ENCODE measurements around the gene BRD2. TPM values are rescaled to one million over a fixed set of nuclear protein-coding genes. Genes with fewer than 3 reads are reported as not detected.

Gene BRD2
- total RNA-seq, 2 experiments from 2014 or later = 340 to 378 TPM

DNA sequence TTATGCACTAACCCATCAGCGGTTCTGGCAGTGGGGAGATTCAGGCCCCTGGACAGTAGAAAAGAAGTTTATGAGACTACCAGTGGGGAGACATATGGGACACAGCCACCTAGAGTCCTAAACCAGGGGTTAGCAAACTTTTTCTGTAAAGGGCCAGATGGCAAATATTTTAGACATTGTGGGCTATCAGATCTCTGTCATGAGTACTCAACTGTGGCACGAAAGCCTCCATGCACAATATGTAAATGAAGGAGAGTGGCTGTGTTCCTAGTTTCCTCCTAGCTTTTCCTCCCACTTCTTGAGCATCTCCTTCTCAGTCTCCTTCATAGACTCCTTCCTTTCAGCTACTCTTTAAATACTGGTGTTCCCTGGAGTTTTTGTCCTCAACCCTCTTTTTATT lies 12.2 kb upstream of the BRD2 start:
- H3K36me3 Mint-ChIP-seq (ENCODE audit: low read depth) = no peaks in the 10 kb centered on the region
- ATAC-seq (ENCODE audit: poor library complexity) (no peak), DNase-seq (no peak)
- H3K27ac Mint-ChIP-seq = no peak overlapping the region
- H3K4me1 ChIP-seq (ENCODE audit: insufficient read depth, low read length) = peaks cover 21% of the 10 kb centered on the region
- H3K9me3 ChIP-seq (ENCODE audit: control insufficient read depth in 1 of 2, insufficient read depth in 1 of 2, low read length in 2 of 2) = no peaks in the 10 kb centered on the region
- CTCF ChIA-PET = interaction anchor here (1.3 to 8.4 kb wide), 4 partner anchors 15 to 118 kb away, joined by 3 to 177 read pairs (median 40); partner anchors contain the start of genes BRD2 and TAP2
- H3K27me3 ChIP-seq (ENCODE audit: control insufficient read depth in 1 of 2, insufficient read depth in 2 of 2, low read length in 2 of 2) = no peaks in the 10 kb centered on the region
- POLR2A ChIA-PET = interaction anchor here (1.0 to 8.3 kb wide), 5 partner anchors 14 to 28 kb away, joined by 3 to 323 read pairs (median 30); partner anchors contain the start of genes BRD2 and HLA-DMB
- no peaks in the 10 kb centered on the region for H3K36me3 ChIP-seq (ENCODE audit: insufficient read depth, low read length)
- H3K27ac ChIP-seq (ENCODE audit: low read depth in 1 of 2, low read length in 2 of 2) = no peak overlapping the region
- intact Hi-C loops (cut with DNase I, micrococcal nuclease) = no loop called here
- H3K9me3 Mint-ChIP-seq = no peaks in the 10 kb centered on the region
- no peak for TF ChIP-seq CTCF (IDR thresholded peaks at IDR 0.05)
- H3K4me3 Mint-ChIP-seq = no peak overlapping the region
- no peaks in the 10 kb centered on the region for H3K27me3 Mint-ChIP-seq
- no peak overlapping the region for H3K4me3 ChIP-seq (ENCODE audit: low read length)
- H3K4me1 Mint-ChIP-seq (ENCODE audit: low read depth) = peaks cover 33% of the 10 kb centered on the region

DNA sequence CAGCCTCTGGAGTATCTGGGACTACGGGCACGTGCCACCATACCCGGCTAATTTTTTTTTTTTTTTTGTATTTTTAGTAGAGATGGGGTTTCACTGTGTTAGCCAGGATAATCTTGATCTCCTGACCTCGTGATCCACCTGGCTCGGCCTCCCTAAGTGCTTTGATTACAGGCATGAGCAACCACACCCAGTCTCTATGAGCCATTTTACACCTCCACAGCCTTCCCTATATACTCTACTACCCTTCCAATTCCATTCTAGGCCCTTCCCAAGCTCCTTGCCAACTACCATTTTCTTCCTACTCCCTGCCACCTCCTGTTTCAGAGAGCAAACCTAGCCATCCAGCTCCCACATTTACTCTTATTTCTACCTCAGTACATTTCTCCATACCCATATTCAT lies 7.8 kb upstream of the BRD2 start:
- Mint-ChIP-seq H3K27ac (no peak overlapping the region), H3K4me3 (no peak overlapping the region), H3K4me1 (ENCODE audit: low read depth) (peaks cover 39% of the 10 kb centered on the region), H3K36me3 (ENCODE audit: low read depth) (no peaks in the 10 kb centered on the region), H3K27me3 (no peaks in the 10 kb centered on the region), H3K9me3 (no peaks in the 10 kb centered on the region)
- no peak overlapping the region for H3K27ac ChIP-seq (ENCODE audit: low read depth in 1 of 2, low read length in 2 of 2)
- no peaks in the 10 kb centered on the region for H3K27me3 ChIP-seq (ENCODE audit: control insufficient read depth in 1 of 2, insufficient read depth in 2 of 2, low read length in 2 of 2)
- no peaks in the 10 kb centered on the region for H3K36me3 ChIP-seq (ENCODE audit: insufficient read depth, low read length)
- no peaks in the 10 kb centered on the region for H3K9me3 ChIP-seq (ENCODE audit: control insufficient read depth in 1 of 2, insufficient read depth in 1 of 2, low read length in 2 of 2)
- ATAC-seq (ENCODE audit: poor library complexity) (no peak), DNase-seq (no peak)
- intact Hi-C loops (cut with DNase I, micrococcal nuclease) = no loop called here
- no peak overlapping the region for H3K4me3 ChIP-seq (ENCODE audit: low read length)
- ChIA-PET CTCF (no interaction called here), POLR2A (interaction anchor here (1.7 to 4.6 kb wide), 2 partner anchors 8 to 12 kb away, joined by 5 to 57 read pairs; partner anchors contain the start of gene HLA-DMA)
- peaks cover 2% of the 10 kb centered on the region for H3K4me1 ChIP-seq (ENCODE audit: insufficient read depth, low read length)
- no peak for TF ChIP-seq CTCF (IDR thresholded peaks at IDR 0.05)

- Histone ChIP-seq H3K27me3 (ENCODE audit: control insufficient read depth in 1 of 2, insufficient read depth in 2 of 2, low read length in 2 of 2) (no peaks in the 10 kb centered on the region), H3K36me3 (ENCODE audit: insufficient read depth, low read length) (no peaks in the 10 kb centered on the region), H3K4me1 (ENCODE audit: insufficient read depth, low read length) (peaks cover 19% of the 10 kb centered on the region), H3K4me3 (ENCODE audit: low read length) (no peak overlapping the region), H3K27ac (ENCODE audit: low read depth in 1 of 2, low read length in 2 of 2) (no peak overlapping the region), H3K9me3 (ENCODE audit: control insufficient read depth in 1 of 2, insufficient read depth in 1 of 2, low read length in 2 of 2) (no peaks in the 10 kb centered on the region)
- Mint-ChIP-seq H3K27ac (peak overlapping the region; percentile 64), H3K9me3 (no peaks in the 10 kb centered on the region), H3K4me3 (no peak overlapping the region), H3K4me1 (ENCODE audit: low read depth) (peaks cover 56% of the 10 kb centered on the region), H3K36me3 (ENCODE audit: low read depth) (peaks cover 2% of the 10 kb centered on the region), H3K27me3 (no peaks in the 10 kb centered on the region)
- ATAC-seq (ENCODE audit: poor library complexity) = no peak
- POLR2A ChIA-PET = interaction anchor here (1.7 to 4.6 kb wide), 2 partner anchors 9 to 10 kb away, joined by 5 to 57 read pairs; partner anchors contain the start of gene HLA-DMA
- CTCF ChIA-PET = interaction anchor here (1.3 to 3.6 kb wide), 6 partner anchors 9 to 124 kb away, joined by 4 to 29 read pairs (median 8); partner anchors contain the start of genes HLA-DMA, TAP1 and TAP2
- DNase-seq = no peak
- intact Hi-C loops (cut with DNase I, micrococcal nuclease) = no loop called here
- TF ChIP-seq CTCF (IDR thresholded peaks at IDR 0.05) = no peak
These were observed 6.1 kb upstream of the BRD2 start for GRCh38 chr6:32962213-32962826.
